GM19238 (cell line): Measurements from ENCODE around the gene FOXO6.

Experiments
- DNase-seq: peaks from one replicate; pipeline ENCODE4 v3.0.0; 2011; ENCODE audit warnings: low spot score; ENCODE audit not compliant: insufficient read length

The FOXO6 gene

DNA sequence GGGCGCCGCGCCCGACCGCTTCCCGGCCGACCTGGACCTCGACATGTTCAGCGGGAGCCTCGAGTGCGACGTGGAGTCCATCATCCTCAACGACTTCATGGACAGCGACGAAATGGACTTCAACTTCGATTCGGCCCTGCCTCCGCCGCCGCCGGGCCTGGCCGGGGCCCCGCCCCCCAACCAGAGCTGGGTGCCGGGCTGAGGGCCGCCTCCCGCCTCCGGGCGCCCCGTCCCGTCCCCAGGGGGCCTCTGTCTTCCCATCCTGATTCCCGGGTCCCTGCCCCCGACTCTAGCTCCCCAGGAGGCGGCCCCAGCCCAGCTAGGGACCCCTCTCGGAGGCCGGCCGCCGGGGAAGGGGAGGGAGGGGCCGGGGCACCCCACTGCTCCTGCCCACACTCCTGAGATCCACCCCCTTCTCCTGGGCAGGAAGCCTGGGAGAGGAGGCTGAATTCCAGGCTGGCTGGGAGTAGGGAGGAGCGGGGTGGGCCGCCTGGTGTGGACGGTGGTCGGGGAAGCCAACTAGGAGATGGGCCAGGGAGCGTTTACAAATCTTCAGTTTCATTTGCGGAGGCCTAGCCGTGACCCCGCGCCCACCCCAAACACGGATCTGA lies 21.4 kb downstream of the FOXO6 start:
- DNase-seq: no peak

- DNase-seq: no peak
Measured at GRCh38 chr1:41383094-41383852, 22.0 kb downstream of the FOXO6 start.

DNA sequence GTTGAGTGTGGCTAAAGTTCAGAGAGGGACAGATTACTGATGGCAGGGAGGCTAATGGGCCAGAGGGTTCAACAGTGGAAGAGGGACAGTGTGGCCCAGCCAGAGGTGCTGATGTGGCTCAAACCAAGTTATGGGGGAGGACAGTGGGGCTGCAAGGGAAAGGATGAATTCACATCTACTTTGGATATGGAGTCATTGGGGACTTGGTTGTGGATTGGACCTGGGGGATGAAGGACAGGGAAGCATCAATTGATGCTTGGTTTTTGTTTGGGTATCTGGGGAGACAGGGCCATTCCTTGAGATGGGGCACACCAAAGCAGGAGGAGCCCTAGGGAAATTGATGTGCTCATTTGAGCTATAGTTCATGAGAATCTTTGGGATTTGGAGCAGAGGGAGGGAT lies 23.3 kb downstream of the FOXO6 start:
- DNase-seq: no peak

- no peak for DNase-seq
Measured at GRCh38 chr1:41385398-41386195, 24.4 kb downstream of the FOXO6 start.

DNA sequence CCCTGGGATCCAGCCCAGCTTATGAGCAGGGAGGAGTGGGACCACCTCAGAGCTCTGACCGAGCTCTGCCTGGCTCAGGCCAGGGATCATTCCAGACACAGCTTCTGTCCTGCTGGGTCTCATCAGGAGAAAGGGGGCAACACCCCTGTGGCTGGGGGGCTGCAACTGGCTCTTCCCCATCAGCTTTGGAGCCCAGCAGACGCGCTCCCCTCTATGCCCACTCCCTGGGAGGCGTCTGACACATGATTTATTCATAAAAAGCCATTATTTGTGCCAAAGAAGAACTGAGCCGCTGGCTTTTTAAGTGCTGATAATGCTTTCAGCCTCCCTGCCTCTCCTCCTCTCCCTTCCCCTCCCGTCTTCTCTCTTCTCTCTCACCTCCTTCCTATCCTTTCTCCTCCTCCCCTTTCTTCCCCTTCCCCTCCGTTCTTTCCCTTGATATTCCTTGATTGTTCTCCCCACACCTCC lies 25.0 kb downstream of the FOXO6 start:
- DNase-seq: no peak

GRCh38 chr1:41387667-41388091 lies 26.4 kb downstream of the FOXO6 start:
- no peak for DNase-seq

DNA sequence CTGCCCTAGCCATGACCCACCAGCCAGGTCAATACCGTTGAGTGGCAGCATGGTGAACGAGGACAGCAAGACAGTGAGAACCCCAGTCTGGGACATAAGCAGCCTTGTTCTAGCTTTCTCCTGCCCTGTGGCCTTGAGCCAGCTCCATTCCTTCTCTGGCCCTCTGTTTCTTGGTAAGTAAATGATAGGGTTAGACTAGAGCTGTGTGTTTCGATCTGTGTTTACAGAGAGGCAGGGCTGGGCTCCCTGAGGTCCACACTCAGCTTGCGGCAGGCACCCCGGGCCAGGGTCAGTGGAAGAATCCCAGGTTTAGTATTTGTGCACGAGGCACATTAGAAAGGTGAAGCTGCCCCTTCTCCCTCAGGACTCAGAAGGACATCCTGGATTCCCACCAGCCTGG lies 27.3 kb downstream of the FOXO6 start:
- DNase-seq: no peak

DNA sequence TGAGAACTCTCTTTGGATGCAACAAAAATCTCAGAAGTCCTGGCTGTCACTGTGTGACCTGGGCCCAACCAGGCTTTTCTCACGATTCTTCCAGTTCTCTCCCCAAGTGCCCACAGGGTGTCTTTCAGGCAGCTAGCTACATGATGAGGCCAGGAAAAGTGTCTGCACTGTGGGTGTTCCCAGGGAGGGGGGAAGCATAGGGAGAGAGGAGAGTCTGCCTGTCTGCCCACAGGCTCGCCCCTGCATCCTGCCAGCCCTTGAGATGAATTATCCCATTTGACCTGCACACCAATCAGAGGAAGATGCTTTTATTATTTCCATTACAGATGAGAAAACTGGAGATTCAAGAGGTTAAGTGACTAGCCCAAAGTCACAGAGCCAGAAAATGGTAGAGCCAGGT lies 27.8 kb downstream of the FOXO6 start:
- no peak for DNase-seq

- no peak for DNase-seq
Measured at GRCh38 chr1:41390166-41390565, 28.9 kb downstream of the FOXO6 start.

- no peak for DNase-seq
Measured at GRCh38 chr1:41390573-41390972, 29.3 kb downstream of the FOXO6 start.

- no peak for DNase-seq
Measured at GRCh38 chr1:41391834-41392527, 30.7 kb downstream of the FOXO6 start.

DNA sequence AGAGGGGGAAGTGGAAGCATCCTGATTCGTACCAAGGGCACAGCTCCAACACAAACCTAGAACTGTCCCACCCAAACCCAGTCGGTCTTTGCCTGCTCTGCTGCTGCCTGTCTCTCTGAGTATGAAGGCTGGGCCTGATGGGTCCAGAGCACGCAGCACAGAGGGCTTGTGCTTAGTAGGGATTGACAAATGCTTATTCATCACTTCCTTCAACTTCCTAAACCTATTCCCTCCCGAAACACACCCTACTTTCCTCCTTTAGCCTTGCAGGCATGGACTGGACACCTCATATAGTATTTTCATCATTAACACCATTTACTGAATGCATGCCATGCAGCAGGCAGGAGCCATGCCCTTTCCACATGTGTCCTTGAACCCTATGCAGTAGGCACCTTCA lies 31.3 kb downstream of the FOXO6 start:
- DNase-seq: no peak

- no peak for DNase-seq
Measured at GRCh38 chr1:41393716-41394368, 32.6 kb downstream of the FOXO6 start.

DNA sequence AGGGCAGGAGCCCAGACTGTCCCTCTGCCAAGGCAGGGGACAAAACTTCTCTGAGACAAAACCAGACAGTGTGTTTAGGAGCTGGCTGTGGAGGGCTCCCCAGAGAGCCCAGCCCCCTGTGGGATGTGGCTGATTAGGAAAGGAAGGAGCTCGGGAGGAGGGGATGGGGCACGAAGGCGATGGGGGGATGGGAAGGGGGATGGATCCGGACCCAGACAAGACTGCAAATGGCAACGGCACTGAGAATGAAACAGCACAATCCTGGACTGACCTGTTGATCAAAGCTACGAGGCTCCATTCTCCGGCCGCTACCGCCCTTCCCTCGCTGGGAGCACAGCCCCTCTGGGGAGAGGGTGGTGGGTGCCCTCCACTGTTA lies 33.1 kb downstream of the FOXO6 start:
- no peak for DNase-seq

GRCh38 chr1:41394959-41395956 lies 34.0 kb downstream of the FOXO6 start:
- no peak for DNase-seq

GRCh38 chr1:41396084-41396483 lies 34.9 kb downstream of the FOXO6 start:
- DNase-seq: no peak

DNA sequence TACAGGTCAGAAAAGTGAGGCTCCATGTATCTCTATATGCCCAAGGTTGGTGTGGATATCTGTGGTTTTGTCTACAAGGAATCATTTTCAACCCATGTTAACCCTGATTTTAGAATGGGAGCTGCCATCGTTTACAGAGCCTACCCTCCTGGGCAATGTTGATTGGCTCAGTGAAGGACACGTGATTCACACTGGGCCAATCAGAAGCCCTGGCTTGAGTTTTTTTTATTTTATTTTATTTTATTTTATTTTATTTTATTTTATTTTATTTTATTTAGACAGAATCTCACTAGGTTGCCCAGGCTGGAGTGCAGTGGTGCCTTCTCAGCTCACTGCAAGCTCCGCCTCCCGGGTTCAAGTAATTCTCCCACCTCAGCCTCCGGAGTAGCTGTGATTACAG lies 35.8 kb downstream of the FOXO6 start:
- no peak for DNase-seq

DNA sequence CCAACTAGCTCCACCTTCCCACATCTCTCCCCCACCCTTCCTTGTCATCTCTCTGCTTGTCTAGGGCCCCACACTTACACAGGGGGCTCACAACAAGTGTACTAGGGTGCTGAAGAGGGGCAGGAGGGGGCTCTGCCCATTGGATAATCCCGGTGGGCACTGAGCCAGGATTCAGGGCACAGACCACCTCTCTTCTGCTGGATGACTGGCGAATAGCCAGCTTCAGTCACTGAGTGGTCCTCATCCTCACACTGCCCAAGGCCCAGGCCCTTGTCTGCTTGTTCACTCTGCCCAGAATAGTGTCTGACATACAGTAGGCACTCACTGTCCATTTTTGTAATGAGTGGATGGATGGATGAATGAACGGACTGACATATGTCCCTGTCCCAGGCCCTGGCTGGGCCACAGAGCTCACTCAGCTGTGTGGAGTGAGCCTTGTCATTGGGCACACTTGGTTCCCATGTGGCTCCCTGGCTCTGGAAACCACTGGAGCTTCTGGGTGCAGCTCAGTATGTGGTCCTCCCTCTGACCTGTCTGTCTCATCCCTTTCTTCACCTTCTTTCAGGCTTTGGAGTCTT lies 36.6 kb downstream of the FOXO6 start:
- no peak for DNase-seq

DNA sequence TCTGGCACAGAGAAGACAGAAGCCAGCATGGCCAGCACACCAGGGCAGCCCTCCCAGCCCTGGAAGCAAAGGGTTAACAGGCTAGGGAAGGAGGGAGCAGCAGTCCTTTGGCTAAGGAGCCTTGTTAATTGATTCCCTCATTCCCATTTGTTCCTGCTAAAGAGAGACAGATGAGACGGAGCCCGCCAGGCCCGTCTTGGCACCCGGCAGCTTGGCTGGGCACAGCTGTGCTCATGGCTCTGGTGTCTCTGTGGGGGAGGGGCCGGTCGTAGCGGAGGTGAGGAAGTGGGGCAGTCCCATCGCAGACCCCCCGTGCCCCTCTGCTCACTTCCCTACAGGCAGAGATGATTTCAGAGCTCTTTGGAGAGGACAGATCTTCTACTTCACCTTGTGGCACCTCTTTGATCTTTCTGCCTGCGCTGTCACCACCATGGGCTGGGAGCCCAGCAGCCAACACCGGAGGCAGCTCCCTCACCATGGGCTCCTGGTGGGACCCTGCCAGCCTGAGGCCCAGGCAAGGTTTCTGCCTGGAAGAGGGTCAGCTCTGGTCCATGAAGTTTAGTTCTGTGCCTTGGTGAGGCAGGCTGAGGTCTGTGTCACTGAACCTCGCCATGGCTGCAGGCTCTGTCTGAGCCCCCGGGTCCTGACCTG lies 38.0 kb downstream of the FOXO6 start:
- no peak for DNase-seq
